ENCODE data around the gene THSD7B. TPM values are rescaled to one million over a fixed set of nuclear protein-coding genes. Genes with fewer than 3 reads are reported as not detected.
A peak's percentile ranks its signal among the peaks of the same experiment; 100 is the strongest.
"Not testable (repeated sequence)": the region's sequence is repeated elsewhere in the genome, so short reads cannot be mapped to it uniquely, and the experiment has no call there.

THSD7B gene
- total RNA-seq, 1 donor from 2014 or later, result 0.38 TPM

- intact Hi-C loops (cut with DNase I), result no loop called here
These were observed 27.3 kb upstream of the THSD7B start for GRCh38 chr2:136738044-136738443.

GRCh38 chr2:136741471-136741870, 23.9 kb upstream of the THSD7B start:
- H3K27ac ChIP-seq, result no peak overlapping the region
- TF ChIP-seq CTCF (IDR thresholded peaks at IDR 0.05), result no peak
- ATAC-seq (no peak), DNase-seq (no peak)
- H3K27me3 ChIP-seq (ENCODE audit: low read depth), result no peaks in the 10 kb centered on the region
- H3K4me3 ChIP-seq, result no peak overlapping the region
- no peaks in the 10 kb centered on the region for H3K36me3 ChIP-seq
- intact Hi-C loops (cut with DNase I), result no loop called here
- no peaks in the 10 kb centered on the region for H3K4me1 ChIP-seq
- H3K9me3 ChIP-seq, result no peaks in the 10 kb centered on the region

More at GRCh38 chr2:136738044-136738443, 27.3 kb upstream of the THSD7B start:
- H3K9me3 ChIP-seq, result no peaks in the 10 kb centered on the region
- no peak overlapping the region for H3K27ac ChIP-seq
- no peaks in the 10 kb centered on the region for H3K36me3 ChIP-seq
- ATAC-seq, result no peak
- H3K4me3 ChIP-seq, result no peak overlapping the region
- no peaks in the 10 kb centered on the region for H3K27me3 ChIP-seq (ENCODE audit: low read depth)
- no peaks in the 10 kb centered on the region for H3K4me1 ChIP-seq
- TF ChIP-seq CTCF (IDR thresholded peaks at IDR 0.05), result no peak
- DNase-seq, result no peak

GRCh38 chr2:136750065-136750464, 15.3 kb upstream of the THSD7B start:
- Histone ChIP-seq H3K36me3 (no peaks in the 10 kb centered on the region), H3K9me3 (no peaks in the 10 kb centered on the region), H3K4me3 (no peak overlapping the region), H3K4me1 (no peaks in the 10 kb centered on the region), H3K27me3 (ENCODE audit: low read depth) (no peaks in the 10 kb centered on the region), H3K27ac (no peak overlapping the region)
- TF ChIP-seq CTCF (IDR thresholded peaks at IDR 0.05), result no peak
- DNase-seq, result no peak
- intact Hi-C loops (cut with DNase I), result no loop called here
- no peak for ATAC-seq

GRCh38 chr2:136751406-136751805, 13.9 kb upstream of the THSD7B start:
- DNase-seq, result no peak
- H3K36me3 ChIP-seq, result no peaks in the 10 kb centered on the region
- H3K4me1 ChIP-seq, result no peaks in the 10 kb centered on the region
- no peak for ATAC-seq
- intact Hi-C loops (cut with DNase I), result no loop called here
- TF ChIP-seq CTCF (IDR thresholded peaks at IDR 0.05), result no peak
- no peaks in the 10 kb centered on the region for H3K9me3 ChIP-seq
- H3K27me3 ChIP-seq (ENCODE audit: low read depth), result no peaks in the 10 kb centered on the region
- no peak overlapping the region for H3K4me3 ChIP-seq
- no peak overlapping the region for H3K27ac ChIP-seq

- intact Hi-C loops (cut with DNase I); DNase-seq; H3K4me3 ChIP-seq; H3K4me1 ChIP-seq; H3K9me3 ChIP-seq; H3K27me3 ChIP-seq (ENCODE audit: low read depth); H3K36me3 ChIP-seq; ATAC-seq; H3K27ac ChIP-seq: not testable (repeated sequence)
These were observed 6.8 kb upstream of the THSD7B start for GRCh38 chr2:136758504-136758903.

- no peaks in the 10 kb centered on the region for H3K4me1 ChIP-seq
- no peak overlapping the region for H3K27ac ChIP-seq
- DNase-seq (no peak), ATAC-seq (peak; percentile 65 to 67)
- no peak for TF ChIP-seq CTCF (IDR thresholded peaks at IDR 0.05)
- peaks cover 46% of the 10 kb centered on the region for H3K27me3 ChIP-seq (ENCODE audit: low read depth)
- peak overlapping the region; percentile 51 for H3K4me3 ChIP-seq
- no peaks in the 10 kb centered on the region for H3K9me3 ChIP-seq
- H3K36me3 ChIP-seq, result no peaks in the 10 kb centered on the region
- intact Hi-C loops (cut with DNase I), result no loop called here
These were observed 691 bp upstream of the THSD7B start for GRCh38 chr2:136764452-136765255.
